ENCODE results near the gene CALCB.

GRCh38 chr11:15093432-15093831, 20.0 kb downstream of the CALCB start:
- no peak for TF ChIP-seq CTCF (IDR thresholded peaks at IDR 0.05; ENCODE audit: low read depth, low read length, poor library complexity, severe bottlenecking)
- TF ChIP-seq EZH2phosphoT487 (IDR thresholded peaks at IDR 0.05; ENCODE audit: borderline replicate concordance, low read length): no peak

Measured in DOHH2 (cell line).